Right renal cortex interstitium (tissue), 3 donors: ENCODE data around the gene IKZF4. TPM values are rescaled to one million over a fixed set of nuclear protein-coding genes. Genes with fewer than 3 reads are reported as not detected.
A peak's percentile ranks its signal among the peaks of the same experiment; 100 is the strongest.
"Not testable (repeated sequence)": the region's sequence is repeated elsewhere in the genome, so short reads cannot be mapped to it uniquely, and the experiment has no call there.

Source experiments
- DNase-seq, 3 donors: peaks; one replicate each; pipeline ENCODE4 v3.0.0-alpha.2; 2013; ENCODE audit warnings: low read depth in 3 of 3, low spot score in 2 of 3
- polyA plus RNA-seq, 3 donors: library from polyadenylated mRNA; unstranded; fragments of 120-200 nt; gene quantifications; one replicate each; pipeline ENCODE4 v1.2.1, GENCODE V29; 2013; ENCODE audit not compliant: insufficient read length in 3 of 3

The IKZF4 gene
- 10 to 100 TPM; 15.0 to 15.7 (median 15.1) TPM for polyA plus RNA-seq

- peak in 1 of 3 donors; percentile 73 for DNase-seq
These were observed at the start of gene IKZF4 for GRCh38 chr12:56020423-56021184. Gene IKZF4, plus strand, starts transcription at chr12:56021043. Its CDS starts 451 bp downstream, at chr12:56021494.

GRCh38 chr12:55972042-55972441 is 48.8 kb upstream of the IKZF4 start:
- no peak for DNase-seq

- DNase-seq, result no peak
These were observed 48.4 kb upstream of the IKZF4 start for GRCh38 chr12:55972456-55972855.

GRCh38 chr12:55972911-55973598 is 47.8 kb upstream of the IKZF4 start:
- no peak for DNase-seq

- DNase-seq, result peak; percentile 99
These were observed 47.1 kb upstream of the IKZF4 start, which contains the start of gene RAB5B for GRCh38 chr12:55973599-55974307. Gene RAB5B, plus strand, starts transcription at chr12:55974078. Its CDS starts 12,883 bp downstream, at chr12:55986961.

GRCh38 chr12:55974308-55974730 is 46.5 kb upstream of the IKZF4 start:
- DNase-seq, result no peak

GRCh38 chr12:55978393-55978792 is 42.5 kb upstream of the IKZF4 start:
- no peak for DNase-seq

GRCh38 chr12:55979069-55979468 is 41.8 kb upstream of the IKZF4 start:
- no peak for DNase-seq

GRCh38 chr12:55981882-55982281 is 39.0 kb upstream of the IKZF4 start:
- DNase-seq, result not testable (repeated sequence)

GRCh38 chr12:55982319-55982936 is 38.4 kb upstream of the IKZF4 start:
- no peak for DNase-seq

- no peak for DNase-seq
These were observed 37.5 kb upstream of the IKZF4 start for GRCh38 chr12:55983232-55983842.

- no peak for DNase-seq
These were observed 36.0 kb upstream of the IKZF4 start for GRCh38 chr12:55984861-55985260.

- DNase-seq, result no peak
These were observed 35.5 kb upstream of the IKZF4 start for GRCh38 chr12:55985341-55985740.

- not testable (repeated sequence) for DNase-seq
These were observed 34.9 kb upstream of the IKZF4 start for GRCh38 chr12:55985976-55986375.

- DNase-seq, result no peak
These were observed 29.7 kb upstream of the IKZF4 start for GRCh38 chr12:55991110-55991509.

- no peak for DNase-seq
These were observed 27.5 kb upstream of the IKZF4 start for GRCh38 chr12:55993230-55993853.

- no peak for DNase-seq
These were observed 25.5 kb upstream of the IKZF4 start for GRCh38 chr12:55995366-55995765.

GRCh38 chr12:55996201-55996714 is 24.6 kb upstream of the IKZF4 start:
- DNase-seq, result peak in 1 of 3 donors; percentile 63

GRCh38 chr12:55996715-55997534 is 23.9 kb upstream of the IKZF4 start, which contains the start of gene SUOX:
Gene SUOX, plus strand, starts transcription at chr12:55997276. Its CDS starts 4,946 bp downstream, at chr12:56002222.
- peak in 1 of 3 donors; percentile 92 for DNase-seq
